ENCODE measurements around the gene ITIH4. TPM values are rescaled to one million over a fixed set of nuclear protein-coding genes. Genes with fewer than 3 reads are reported as not detected.

Gene ITIH4
- total RNA-seq, 2 experiments from 2014 or later, result 35.8 to 40.4 TPM

GRCh38 chr3:52787246-52787645 lies 43.2 kb downstream of the ITIH4 start:
- Mint-ChIP-seq H3K4me3 (no peak overlapping the region), H3K36me3 (ENCODE audit: low read depth) (no peaks in the 10 kb centered on the region), H3K27ac (no peak overlapping the region), H3K9me3 (no peaks in the 10 kb centered on the region), H3K27me3 (no peaks in the 10 kb centered on the region), H3K4me1 (ENCODE audit: low read depth) (no peaks in the 10 kb centered on the region)
- TF ChIP-seq CTCF (IDR thresholded peaks at IDR 0.05), result no peak
- DNase-seq (no peak), ATAC-seq (ENCODE audit: poor library complexity) (no peak)
- H3K36me3 ChIP-seq (ENCODE audit: insufficient read depth, low read length), result no peaks in the 10 kb centered on the region
- H3K27ac ChIP-seq (ENCODE audit: low read depth in 1 of 2, low read length in 2 of 2), result no peak overlapping the region
- H3K4me3 ChIP-seq (ENCODE audit: low read length), result no peak overlapping the region
- H3K27me3 ChIP-seq (ENCODE audit: control insufficient read depth in 1 of 2, insufficient read depth in 2 of 2, low read length in 2 of 2), result no peaks in the 10 kb centered on the region
- intact Hi-C loops (cut with DNase I, micrococcal nuclease), result no loop called here
- H3K9me3 ChIP-seq (ENCODE audit: control insufficient read depth in 1 of 2, insufficient read depth in 1 of 2, low read length in 2 of 2), result no peaks in the 10 kb centered on the region
- no peaks in the 10 kb centered on the region for H3K4me1 ChIP-seq (ENCODE audit: insufficient read depth, low read length)
- ChIA-PET CTCF (no interaction called here), POLR2A (no interaction called here)

GRCh38 chr3:52786330-52787215 lies 43.9 kb downstream of the ITIH4 start:
- Mint-ChIP-seq H3K4me1 (ENCODE audit: low read depth) (no peaks in the 10 kb centered on the region), H3K36me3 (ENCODE audit: low read depth) (no peaks in the 10 kb centered on the region), H3K27ac (no peak overlapping the region), H3K4me3 (no peak overlapping the region), H3K27me3 (no peaks in the 10 kb centered on the region), H3K9me3 (no peaks in the 10 kb centered on the region)
- H3K27me3 ChIP-seq (ENCODE audit: control insufficient read depth in 1 of 2, insufficient read depth in 2 of 2, low read length in 2 of 2), result no peaks in the 10 kb centered on the region
- ChIA-PET CTCF (no interaction called here), POLR2A (no interaction called here)
- no peaks in the 10 kb centered on the region for H3K4me1 ChIP-seq (ENCODE audit: insufficient read depth, low read length)
- H3K36me3 ChIP-seq (ENCODE audit: insufficient read depth, low read length), result no peaks in the 10 kb centered on the region
- DNase-seq (no peak), ATAC-seq (ENCODE audit: poor library complexity) (no peak)
- no peak overlapping the region for H3K27ac ChIP-seq (ENCODE audit: low read depth in 1 of 2, low read length in 2 of 2)
- H3K4me3 ChIP-seq (ENCODE audit: low read length), result no peak overlapping the region
- no peaks in the 10 kb centered on the region for H3K9me3 ChIP-seq (ENCODE audit: control insufficient read depth in 1 of 2, insufficient read depth in 1 of 2, low read length in 2 of 2)
- intact Hi-C loops (cut with DNase I, micrococcal nuclease), result no loop called here
- no peak for TF ChIP-seq CTCF (IDR thresholded peaks at IDR 0.05)

- POLR2A ChIA-PET, result no interaction called here
- DNase-seq (no peak), ATAC-seq (ENCODE audit: poor library complexity) (no peak)
- no peak overlapping the region for H3K4me3 ChIP-seq (ENCODE audit: low read length)
- Mint-ChIP-seq H3K27ac (no peak overlapping the region), H3K36me3 (ENCODE audit: low read depth) (no peaks in the 10 kb centered on the region), H3K4me1 (ENCODE audit: low read depth) (no peaks in the 10 kb centered on the region), H3K9me3 (no peaks in the 10 kb centered on the region), H3K4me3 (no peak overlapping the region), H3K27me3 (no peaks in the 10 kb centered on the region)
- no peak for TF ChIP-seq CTCF (IDR thresholded peaks at IDR 0.05)
- H3K27ac ChIP-seq (ENCODE audit: low read depth in 1 of 2, low read length in 2 of 2), result no peak overlapping the region
- H3K9me3 ChIP-seq (ENCODE audit: control insufficient read depth in 1 of 2, insufficient read depth in 1 of 2, low read length in 2 of 2), result no peaks in the 10 kb centered on the region
- CTCF ChIA-PET, result no interaction called here
- H3K36me3 ChIP-seq (ENCODE audit: insufficient read depth, low read length), result no peaks in the 10 kb centered on the region
- H3K4me1 ChIP-seq (ENCODE audit: insufficient read depth, low read length), result no peaks in the 10 kb centered on the region
- intact Hi-C loops (cut with DNase I, micrococcal nuclease), result no loop called here
- no peaks in the 10 kb centered on the region for H3K27me3 ChIP-seq (ENCODE audit: control insufficient read depth in 1 of 2, insufficient read depth in 2 of 2, low read length in 2 of 2)
These were observed 45.4 kb downstream of the ITIH4 start for GRCh38 chr3:52784931-52785590.

Data from CD4-positive, alpha-beta T cell (primary cell).